ENCODE measurements around the gene SHISAL2A.

The SHISAL2A gene

GRCh38 chr1:52613636-52614373 is 19.2 kb upstream of the SHISAL2A start:
- DNase-seq, result no peak
- intact Hi-C loops (cut with DNase I), result no loop called here

- intact Hi-C loops (cut with DNase I), result no loop called here
- DNase-seq, result no peak
Observed at GRCh38 chr1:52614671-52615070, 18.3 kb upstream of the SHISAL2A start.

- no peak for DNase-seq
- intact Hi-C loops (cut with DNase I), result no loop called here
Observed at GRCh38 chr1:52615489-52616042, 17.4 kb upstream of the SHISAL2A start.

GRCh38 chr1:52621950-52622349 is 11.0 kb upstream of the SHISAL2A start:
- intact Hi-C loops (cut with DNase I), result no loop called here
- no peak for DNase-seq

GRCh38 chr1:52623812-52624211 is 9.2 kb upstream of the SHISAL2A start:
- intact Hi-C loops (cut with DNase I), result no loop called here

GRCh38 chr1:52627028-52627427 is 5.9 kb upstream of the SHISAL2A start:
- no peak for DNase-seq
- intact Hi-C loops (cut with DNase I), result no loop called here

More at GRCh38 chr1:52623812-52624211, 9.2 kb upstream of the SHISAL2A start:
- no peak for DNase-seq

- intact Hi-C loops (cut with DNase I), result no loop called here
- no peak for DNase-seq
Observed at GRCh38 chr1:52628614-52629324, 4.2 kb upstream of the SHISAL2A start.

- peak; percentile 17 to 76 (median 54) for DNase-seq
- intact Hi-C loops (cut with DNase I), result no loop called here
Observed at GRCh38 chr1:52629325-52629643, 3.7 kb upstream of the SHISAL2A start.

GRCh38 chr1:52629667-52630066 is 3.3 kb upstream of the SHISAL2A start:
- no peak for DNase-seq
- intact Hi-C loops (cut with DNase I), result no loop called here

- peak in 1 of 42 donors; percentile 3 for DNase-seq
- intact Hi-C loops (cut with DNase I), result no loop called here
Observed at GRCh38 chr1:52631759-52632331, 1.1 kb upstream of the SHISAL2A start.

- intact Hi-C loops (cut with DNase I), result no loop called here
- no peak for DNase-seq
Observed at GRCh38 chr1:52633291-52633754, 355 bp downstream of the SHISAL2A start.

GRCh38 chr1:52634111-52634510 is 1.1 kb downstream of the SHISAL2A start:
- no peak for DNase-seq
- intact Hi-C loops (cut with DNase I), result no loop called here

GRCh38 chr1:52635321-52636089 is 2.5 kb downstream of the SHISAL2A start:
- DNase-seq, result peak in 1 of 42 donors; percentile 0
- intact Hi-C loops (cut with DNase I), result no loop called here

- intact Hi-C loops (cut with DNase I), result no loop called here
- peak in 6 of 42 donors; percentile 10 to 42 (median 32) for DNase-seq
Observed at GRCh38 chr1:52636721-52637695, 4.0 kb downstream of the SHISAL2A start.

- no peak for DNase-seq
- intact Hi-C loops (cut with DNase I), result no loop called here
Observed at GRCh38 chr1:52637946-52638345, 5.0 kb downstream of the SHISAL2A start.

GRCh38 chr1:52640697-52641096 is 7.7 kb downstream of the SHISAL2A start:
- DNase-seq, result no peak
- intact Hi-C loops (cut with DNase I), result no loop called here

- no peak for DNase-seq
- intact Hi-C loops (cut with DNase I), result no loop called here
Observed at GRCh38 chr1:52641307-52641706, 8.3 kb downstream of the SHISAL2A start.

- DNase-seq, result no peak
- intact Hi-C loops (cut with DNase I), result no loop called here
Observed at GRCh38 chr1:52645261-52645660, 12.3 kb downstream of the SHISAL2A start.
